HepG2 (cell line): Measurements from ENCODE around the gene ABI3BP. TPM values are rescaled to one million over a fixed set of nuclear protein-coding genes. Genes with fewer than 3 reads are reported as not detected.

Experiments used
- ATAC-seq: fragments of 200-7000 bp; cut with Tn5 transposase; 3 replicates; pipeline ENCODE4 v1.9.1; 2020; ENCODE audit warnings: mild to moderate bottlenecking, moderate library complexity
- BruUV-seq: library from RNA; stranded (reverse); fragments of 400-500 nt; replicated peaks from 2 replicates; lab custom pipeline; 2021; lab: Mats Ljungman, UMichigan
- CTCF ChIA-PET: fragments of 300-600 bp; formaldehyde crosslinking; extraction: SDS; loops from one replicate; lab custom pipeline; 2021; ENCODE audit warnings: low total read pairs, inconsistent platforms, low intra/inter-chr PET ratio; lab: Yijun Ruan, JAX
- POLR2A ChIA-PET: fragments of 350-600 bp; sonication (Branson Sonifier 250); formaldehyde crosslinking; loops from one replicate; lab custom pipeline; 2020; ENCODE audit warnings: antibody characterized with exemption, inconsistent platforms; lab: Yijun Ruan, JAX
- DNase-seq: peaks from one replicate; pipeline ENCODE4 v3.0.0-alpha.2; 2015; ENCODE audit warnings: low spot score
- FAIRE-seq: peaks from 3 replicates; lab custom pipeline; 2011; peaks lifted over from hg19 to GRCh38; lab: Jason Lieb, UNC
- H2AFZ ChIP-seq: one replicate; pipeline ENCODE4 v1.6.1; 2011; ENCODE audit warnings: low read length, inconsistent platforms
- H3K27ac ChIP-seq: fragments of 300-600 bp; 3 replicates; pipeline ENCODE4 v1.8.0; 2011; ENCODE audit warnings: mixed run types, mild to moderate bottlenecking, mixed read lengths, low read length, inconsistent platforms; ENCODE audit not compliant: insufficient read depth; ENCODE audit errors: extremely low read length
- H3K27me3 ChIP-seq, 2 experiments: fragments of 200-600 bp in 1 of 2; 2 replicates in 1 of 2; 3 replicates in 1 of 2; pipeline versions ENCODE4 v1.6.0 to v1.8.0; 2011; ENCODE audit warnings: low read length in 2 of 2, mild to moderate bottlenecking in 2 of 2, moderate library complexity in 2 of 2, inconsistent platforms in 1 of 2; ENCODE audit not compliant: insufficient read depth in 2 of 2, control insufficient read depth in 1 of 2
- H3K36me3 ChIP-seq, 2 experiments: fragments of 200-600 bp in 1 of 2; replicated peaks in 1 of 2; 2 replicates in 1 of 2; 3 replicates in 1 of 2; pipeline versions ENCODE4 v1.5.1 to v1.8.0; 2011; ENCODE audit warnings: low read length in 2 of 2, inconsistent platforms in 1 of 2; ENCODE audit not compliant: insufficient read depth in 2 of 2, control insufficient read depth in 1 of 2
- H3K4me1 ChIP-seq: 2 replicates; pipeline ENCODE4 v1.5.1; 2012; ENCODE audit warnings: low read length, inconsistent platforms; ENCODE audit not compliant: insufficient read depth
- H3K4me2 ChIP-seq: 2 replicates; pipeline ENCODE4 v1.6.0; 2011; ENCODE audit warnings: low read depth, low read length, inconsistent platforms
- H3K4me3 ChIP-seq, 3 experiments: fragments of 200-600 bp in 1 of 3; sonication (generic), shearing (Covaris generic) in 1 of 3; replicated peaks in 1 of 3; 2 replicates each; pipeline ENCODE4 v1.5.1; 2011 to 2016; ENCODE audit warnings: low read length in 3 of 3, inconsistent platforms in 2 of 3, low read depth in 2 of 3, mild to moderate bottlenecking in 2 of 3, control low read depth in 1 of 3, mixed read lengths in 1 of 3; ENCODE audit not compliant: insufficient read depth in 1 of 3
- H3K79me2 ChIP-seq: one replicate; pipeline ENCODE4 v1.6.1; 2011; ENCODE audit warnings: low read length, inconsistent platforms; ENCODE audit not compliant: insufficient read depth
- H3K9ac ChIP-seq: 2 replicates; pipeline ENCODE4 v1.6.0; 2011; ENCODE audit warnings: mild to moderate bottlenecking, low read depth, low read length, inconsistent platforms; ENCODE audit not compliant: insufficient read depth
- H3K9me3 ChIP-seq: 2 replicates; pipeline ENCODE4 v1.5.1; 2012; ENCODE audit warnings: mild to moderate bottlenecking, low read length
- H4K20me1 ChIP-seq: 2 replicates; pipeline ENCODE4 v1.6.0; 2011; ENCODE audit warnings: inconsistent platforms, mild to moderate bottlenecking, low read length, moderate library complexity; ENCODE audit not compliant: insufficient read depth
- EHMT2 ChIP-seq: fragments of 200-600 bp; sonication (generic); IDR thresholded peaks from 2 replicates; pipeline ENCODE4 v1.7.0; 2017; ENCODE audit warnings: antibody characterized with exemption, low read depth, low read length, borderline replicate concordance
- HNRNPK ChIP-seq: fragments of 200-400 bp; formaldehyde crosslinking; IDR thresholded peaks from 2 replicates; pipeline ENCODE4 v1.6.1; 2018; ENCODE audit warnings: low read length, low read depth, moderate library complexity, mild to moderate bottlenecking; ENCODE audit not compliant: poor library complexity, severe bottlenecking
- KAT2B ChIP-seq: fragments of 150-350 bp; IDR thresholded peaks from 2 replicates; pipeline ENCODE4 v1.6.1; 2014; ENCODE audit warnings: low read depth, low read length, borderline replicate concordance
- SETDB1 ChIP-seq: sonication (generic); formaldehyde crosslinking; IDR thresholded peaks from 2 replicates; pipeline ENCODE4 v1.5.1; 2020; ENCODE audit warnings: missing genetic modification reagents, mild to moderate bottlenecking, borderline replicate concordance
- YEATS2 ChIP-seq: sonication (generic); formaldehyde crosslinking; IDR thresholded peaks from 2 replicates; pipeline ENCODE4 v1.4.0; 2020; ENCODE audit warnings: missing genetic modification reagents, borderline replicate concordance
- ZNF350 ChIP-seq: sonication (generic); formaldehyde crosslinking; IDR thresholded peaks from 2 replicates; pipeline ENCODE4 v1.4.0; 2020; ENCODE audit warnings: mild to moderate bottlenecking, low read depth, missing genetic modification reagents, borderline replicate concordance
- ZNF441 ChIP-seq: sonication (generic); formaldehyde crosslinking; IDR thresholded peaks from 2 replicates; pipeline ENCODE4 v1.7.0; 2021; ENCODE audit warnings: missing genetic modification reagents, borderline replicate concordance
- ZNF468 ChIP-seq: sonication (generic); formaldehyde crosslinking; IDR thresholded peaks from 2 replicates; pipeline ENCODE4 v1.8.0; 2022; ENCODE audit warnings: mild to moderate bottlenecking, moderate library complexity, missing genetic modification reagents
- ZNF501 ChIP-seq: sonication (generic); formaldehyde crosslinking; IDR thresholded peaks from 2 replicates; pipeline ENCODE4 v1.5.1; 2020; ENCODE audit warnings: mild to moderate bottlenecking, moderate library complexity, missing genetic modification reagents
- ZNF7 ChIP-seq: IDR thresholded peaks from 2 replicates; pipeline ENCODE4 v1.6.1; 2016; ENCODE audit warnings: missing biosample characterization, missing genetic modification reagents
- ZNF737 ChIP-seq: sonication (generic); formaldehyde crosslinking; IDR thresholded peaks from 2 replicates; pipeline ENCODE4 v1.5.0; 2020; ENCODE audit warnings: missing genetic modification reagents, mild to moderate bottlenecking, borderline replicate concordance
- WGBS: methylation state at CpG from one replicate; pipeline ENCODE4 v1.1.6; 2017; ENCODE audit warnings: low lambda C conversion rate; 5-methylcytosine and 5-hydroxymethylcytosine counted together
- in situ Hi-C: cut with HindIII; loops from 2 replicates; pipeline ENCODE4 v1.10.0; 2017; ENCODE audit warnings: low pct_unique_long_range_greater_than_20kb; ENCODE audit not compliant: extremely low pct_ligation_motif_present
- intact Hi-C: fragments of 100-400 bp; cut with micrococcal nuclease; formaldehyde crosslinking; loops from one replicate; pipeline ENCODE4 v1.10.0; 2022; ENCODE audit not compliant: unreplicated experiment
- polyA plus RNA-seq, 8 experiments: library from polyadenylated mRNA; depleted of rRNA in 3 of 8; stranded (reverse) in 7 of 8; unstranded in 1 of 8; fragments of >200 nt; fragmentation: Illumina TruSeq in 4 of 8; extraction: Trizol in 4 of 8; gene quantifications; 2 replicates each; pipeline versions ENCODE4 v1.2.1 to v1.2.3, GENCODE V29; 2011 to 2016; ENCODE audit warnings: low read depth in 4 of 8, missing spikeins in 1 of 8, mixed read lengths in 1 of 8; ENCODE audit not compliant: insufficient read depth in 1 of 8
- total RNA-seq, 5 experiments: library from RNA; depleted of rRNA; stranded (reverse); fragments of >200 nt; fragmentation: Illumina TruSeq; extraction: Trizol; gene quantifications; 2 replicates each; pipeline ENCODE4 v1.2.3, GENCODE V29; 2016; ENCODE audit warnings: low read depth in 1 of 5
- TF ChIP-seq, protein P1 (sequence below): sonication (generic); formaldehyde crosslinking; IDR thresholded peaks from 2 replicates; pipeline ENCODE4 v1.8.1; 2023; ENCODE audit warnings: mild to moderate bottlenecking, missing genetic modification reagents

Gene ABI3BP
- total and polyA plus RNA-seq, 2 of the 13 experiments (the other 11 are each of a cell fraction or from before 2014, with no cell fraction given), result not detected

DNA sequence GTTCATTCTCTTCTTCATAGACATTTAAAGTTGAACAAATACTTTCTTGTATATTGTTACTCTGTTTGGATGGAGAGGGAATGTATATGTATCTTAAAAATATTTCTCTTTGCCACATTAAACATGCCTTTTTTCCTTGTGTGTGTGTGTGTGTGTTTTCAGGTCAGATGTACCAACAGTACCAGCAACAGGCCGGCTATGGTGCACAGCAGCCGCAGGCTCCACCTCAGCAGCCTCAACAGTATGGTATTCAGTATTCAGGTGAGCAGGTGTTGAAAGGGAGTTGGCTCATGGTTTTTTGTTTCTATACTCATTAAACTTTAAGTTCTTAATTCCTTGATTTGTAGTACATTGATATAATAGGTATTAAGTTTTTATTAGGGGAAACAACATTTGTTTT lies 248.6 kb downstream of the ABI3BP start:
- no peak overlapping the region for H3K27ac ChIP-seq
- FAIRE-seq, result no peak
- no peak overlapping the region for H2AFZ ChIP-seq
- CTCF ChIA-PET, result no interaction called here
- ATAC-seq, result no peak
- H3K9ac ChIP-seq, result no peak overlapping the region
- no peak for TF ChIP-seq ZNF350 (CRISPR knock-in tag)
- no peak for TF ChIP-seq YEATS2 (CRISPR knock-in tag)
- TF ChIP-seq ZNF737 (CRISPR knock-in tag), result no peak
- TF ChIP-seq ZNF501 (CRISPR knock-in tag), result no peak
- TF ChIP-seq SETDB1 (CRISPR knock-in tag), result no peak
- no peak for TF ChIP-seq EHMT2
- no peak for TF ChIP-seq ZNF7 (CRISPR knock-in tag)
- TF ChIP-seq KAT2B, result no peak
- TF ChIP-seq ZNF468, result no peak
- TF ChIP-seq, protein P1, sequence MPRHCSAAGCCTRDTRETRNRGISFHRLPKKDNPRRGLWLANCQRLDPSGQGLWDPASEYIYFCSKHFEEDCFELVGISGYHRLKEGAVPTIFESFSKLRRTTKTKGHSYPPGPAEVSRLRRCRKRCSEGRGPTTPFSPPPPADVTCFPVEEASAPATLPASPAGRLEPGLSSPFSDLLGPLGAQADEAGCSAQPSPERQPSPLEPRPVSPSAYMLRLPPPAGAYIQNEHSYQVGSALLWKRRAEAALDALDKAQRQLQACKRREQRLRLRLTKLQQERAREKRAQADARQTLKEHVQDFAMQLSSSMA (CRISPR knock-in tag), result no peak
- TF ChIP-seq HNRNPK, result no peak
- TF ChIP-seq ZNF441 (CRISPR knock-in tag), result no peak
- POLR2A ChIA-PET, result interaction anchor here (1.1 kb wide), 1 partner anchor 35 kb away, joined by 3 read pairs; the partner anchor contains the start of gene TFG
- no peaks in the 10 kb centered on the region for H3K79me2 ChIP-seq
- H3K4me1 ChIP-seq, result no peaks in the 10 kb centered on the region
- H3K9me3 ChIP-seq, result no peaks in the 10 kb centered on the region
- no peak for DNase-seq
- in situ Hi-C loops (no loop called here), intact Hi-C loops (no loop called here)
- H3K4me2 ChIP-seq, result no peak overlapping the region
- H3K27me3 ChIP-seq, result no peaks in the 10 kb centered on the region
- no peaks in the 10 kb centered on the region; the same call in 1 of the 2 replicates for H4K20me1 ChIP-seq
- 92% methylated on average over 2 of the region's 2 CpGs for whole genome bisulfite sequencing
- H3K36me3 ChIP-seq, result peaks cover 15 to 81% of the 10 kb centered on the region in 2 experiments
- H3K4me3 ChIP-seq, result no peak overlapping the region
- BruUV-seq, result no TSS peak
